Panc1 (cell line): ENCODE results near the gene RBSN. TPM values are rescaled to one million over a fixed set of nuclear protein-coding genes. Genes with fewer than 3 reads are reported as not detected.

Source experiments
- ATAC-seq: fragments of 200-7000 bp; cut with Tn5 transposase; 2 replicates; pipeline ENCODE4 v1.9.1; 2020; ENCODE audit warnings: mild to moderate bottlenecking, moderate library complexity
- BruUV-seq: library from RNA; stranded (reverse); fragments of 400-500 nt; replicated peaks from 2 replicates; lab custom pipeline; 2021; lab: Mats Ljungman, UMichigan
- CTCF ChIA-PET: fragments of 300-600 bp; sonication (Branson Sonifier 250); formaldehyde crosslinking; loops from one replicate; lab custom pipeline; 2022; ENCODE audit warnings: antibody characterized with exemption; lab: Charles Lee
- POLR2A ChIA-PET: fragments of 300-600 bp; sonication (Branson Sonifier 250); formaldehyde crosslinking; loops from one replicate; lab custom pipeline; 2022; ENCODE audit warnings: antibody characterized with exemption; lab: Charles Lee
- DNase-seq: peaks from one replicate; pipeline ENCODE4 v3.0.0-alpha.2; 2010; ENCODE audit warnings: low read depth, low spot score
- H3K27ac ChIP-seq: 2 replicates; pipeline ENCODE4 v1.5.1; 2011; ENCODE audit warnings: mild to moderate bottlenecking, low read length, inconsistent platforms
- H3K27me3 ChIP-seq: fragments of 200-500 bp; sonication (Bioruptor generic); 2 replicates; pipeline ENCODE4 v1.6.0; 2014; ENCODE audit warnings: low read length, inconsistent platforms; ENCODE audit not compliant: control insufficient read depth, insufficient read depth
- H3K36me3 ChIP-seq: fragments of 200-500 bp; sonication (Bioruptor generic); 2 replicates; pipeline ENCODE4 v1.5.1; 2014; ENCODE audit warnings: inconsistent platforms, mild to moderate bottlenecking, low read length, moderate library complexity; ENCODE audit not compliant: control insufficient read depth, insufficient read depth
- H3K4me1 ChIP-seq: 2 replicates; pipeline ENCODE4 v1.5.1; 2011; ENCODE audit warnings: inconsistent platforms, mild to moderate bottlenecking, low read length, moderate library complexity; ENCODE audit not compliant: control insufficient read depth, insufficient read depth
- H3K4me3 ChIP-seq, 2 experiments: 2 replicates each; pipeline ENCODE4 v1.5.1; 2011 to 2012; ENCODE audit warnings: low read depth in 2 of 2, low read length in 2 of 2, mild to moderate bottlenecking in 2 of 2, inconsistent platforms in 1 of 2, moderate library complexity in 1 of 2
- H3K9me3 ChIP-seq: fragments of 200-500 bp; sonication (Bioruptor generic); 2 replicates; pipeline ENCODE4 v1.5.1; 2014; ENCODE audit warnings: low read depth, mild to moderate bottlenecking, inconsistent platforms, low read length, moderate library complexity; ENCODE audit not compliant: control insufficient read depth, insufficient read depth
- POLR2AphosphoS5 ChIP-seq: IDR thresholded peaks from 2 replicates; pipeline ENCODE4 v1.6.1; 2012; ENCODE audit warnings: mild to moderate bottlenecking, low read depth, low read length, moderate library complexity
- SIN3A ChIP-seq: IDR thresholded peaks from 2 replicates; pipeline ENCODE4 v1.6.1; 2012; ENCODE audit warnings: low read depth, mild to moderate bottlenecking, low read length, moderate library complexity, borderline replicate concordance; ENCODE audit not compliant: insufficient read depth
- TCF7L2 ChIP-seq: IDR thresholded peaks from 2 replicates; pipeline ENCODE4 v1.6.1; 2011; ENCODE audit warnings: mild to moderate bottlenecking, low read depth, low read length, inconsistent platforms
- in situ Hi-C: cut with HindIII; loops from 2 replicates; pipeline ENCODE4 v1.10.0; 2016; ENCODE audit warnings: low sequenced_read_pairs, low pct_unique_long_range_greater_than_20kb
- intact Hi-C: fragments of 100-400 bp; cut with micrococcal nuclease; formaldehyde crosslinking; loops from one replicate; pipeline ENCODE4 v1.10.0; 2022; ENCODE audit not compliant: unreplicated experiment
- total RNA-seq: library from RNA; stranded (reverse); gene quantifications from one replicate; pipeline ENCODE4 v1.2.1, GENCODE V29; 2021; ENCODE audit not compliant: unreplicated experiment
- TF ChIP-seq, protein P1 (sequence below), 2 experiments: IDR thresholded peaks; 2 replicates each; pipeline ENCODE4 v1.6.1; 2011 to 2012; ENCODE audit warnings: low read depth in 2 of 2, control low read depth in 1 of 2, low read length in 1 of 2, mild to moderate bottlenecking in 1 of 2, moderate library complexity in 1 of 2; ENCODE audit not compliant: insufficient read depth in 1 of 2
- TF ChIP-seq, protein P2 (sequence below): fragments of 450-650 bp; IDR thresholded peaks from 2 replicates; pipeline ENCODE4 v1.5.1; 2017; ENCODE audit warnings: mild to moderate bottlenecking

Gene RBSN
- total RNA-seq, 1 experiment from 2014 or later, result 13.6 TPM

DNA sequence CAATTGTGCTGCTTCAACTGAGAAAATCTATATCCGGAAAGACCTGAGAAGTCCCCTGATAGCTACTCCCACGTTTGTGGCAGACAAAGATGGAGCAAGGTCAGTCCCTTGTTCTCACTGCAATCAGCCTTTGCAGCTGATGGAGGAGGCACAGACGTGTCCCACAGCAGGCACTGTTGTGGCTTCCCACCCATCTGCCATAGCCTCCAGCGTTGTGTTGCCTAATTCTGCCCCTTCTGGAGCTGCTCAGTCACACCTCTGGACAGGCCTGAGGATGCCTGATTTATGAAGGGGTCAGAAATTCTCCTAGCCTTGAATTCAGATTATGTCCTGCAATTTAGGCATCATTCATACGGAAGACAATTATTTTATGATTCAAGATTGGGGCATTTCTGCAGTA, 75.7 kb downstream of the RBSN start:
- H3K36me3 ChIP-seq, result peaks cover 8% of the 10 kb centered on the region; the same call in 1 of the 2 replicates
- no peaks in the 10 kb centered on the region for H3K9me3 ChIP-seq
- intact Hi-C loops, result no loop called here
- no TSS peak for BruUV-seq
- in situ Hi-C loops, result no loop called here
- TF ChIP-seq, protein P1, sequence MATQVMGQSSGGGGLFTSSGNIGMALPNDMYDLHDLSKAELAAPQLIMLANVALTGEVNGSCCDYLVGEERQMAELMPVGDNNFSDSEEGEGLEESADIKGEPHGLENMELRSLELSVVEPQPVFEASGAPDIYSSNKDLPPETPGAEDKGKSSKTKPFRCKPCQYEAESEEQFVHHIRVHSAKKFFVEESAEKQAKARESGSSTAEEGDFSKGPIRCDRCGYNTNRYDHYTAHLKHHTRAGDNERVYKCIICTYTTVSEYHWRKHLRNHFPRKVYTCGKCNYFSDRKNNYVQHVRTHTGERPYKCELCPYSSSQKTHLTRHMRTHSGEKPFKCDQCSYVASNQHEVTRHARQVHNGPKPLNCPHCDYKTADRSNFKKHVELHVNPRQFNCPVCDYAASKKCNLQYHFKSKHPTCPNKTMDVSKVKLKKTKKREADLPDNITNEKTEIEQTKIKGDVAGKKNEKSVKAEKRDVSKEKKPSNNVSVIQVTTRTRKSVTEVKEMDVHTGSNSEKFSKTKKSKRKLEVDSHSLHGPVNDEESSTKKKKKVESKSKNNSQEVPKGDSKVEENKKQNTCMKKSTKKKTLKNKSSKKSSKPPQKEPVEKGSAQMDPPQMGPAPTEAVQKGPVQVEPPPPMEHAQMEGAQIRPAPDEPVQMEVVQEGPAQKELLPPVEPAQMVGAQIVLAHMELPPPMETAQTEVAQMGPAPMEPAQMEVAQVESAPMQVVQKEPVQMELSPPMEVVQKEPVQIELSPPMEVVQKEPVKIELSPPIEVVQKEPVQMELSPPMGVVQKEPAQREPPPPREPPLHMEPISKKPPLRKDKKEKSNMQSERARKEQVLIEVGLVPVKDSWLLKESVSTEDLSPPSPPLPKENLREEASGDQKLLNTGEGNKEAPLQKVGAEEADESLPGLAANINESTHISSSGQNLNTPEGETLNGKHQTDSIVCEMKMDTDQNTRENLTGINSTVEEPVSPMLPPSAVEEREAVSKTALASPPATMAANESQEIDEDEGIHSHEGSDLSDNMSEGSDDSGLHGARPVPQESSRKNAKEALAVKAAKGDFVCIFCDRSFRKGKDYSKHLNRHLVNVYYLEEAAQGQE (IDR thresholded peaks at IDR 0.05; ENCODE audit: insufficient read depth in 1 of 2, low read depth in 2 of 2, low read length in 1 of 2), result no peak
- TF ChIP-seq POLR2AphosphoS5, result no peak
- TF ChIP-seq, protein P2, sequence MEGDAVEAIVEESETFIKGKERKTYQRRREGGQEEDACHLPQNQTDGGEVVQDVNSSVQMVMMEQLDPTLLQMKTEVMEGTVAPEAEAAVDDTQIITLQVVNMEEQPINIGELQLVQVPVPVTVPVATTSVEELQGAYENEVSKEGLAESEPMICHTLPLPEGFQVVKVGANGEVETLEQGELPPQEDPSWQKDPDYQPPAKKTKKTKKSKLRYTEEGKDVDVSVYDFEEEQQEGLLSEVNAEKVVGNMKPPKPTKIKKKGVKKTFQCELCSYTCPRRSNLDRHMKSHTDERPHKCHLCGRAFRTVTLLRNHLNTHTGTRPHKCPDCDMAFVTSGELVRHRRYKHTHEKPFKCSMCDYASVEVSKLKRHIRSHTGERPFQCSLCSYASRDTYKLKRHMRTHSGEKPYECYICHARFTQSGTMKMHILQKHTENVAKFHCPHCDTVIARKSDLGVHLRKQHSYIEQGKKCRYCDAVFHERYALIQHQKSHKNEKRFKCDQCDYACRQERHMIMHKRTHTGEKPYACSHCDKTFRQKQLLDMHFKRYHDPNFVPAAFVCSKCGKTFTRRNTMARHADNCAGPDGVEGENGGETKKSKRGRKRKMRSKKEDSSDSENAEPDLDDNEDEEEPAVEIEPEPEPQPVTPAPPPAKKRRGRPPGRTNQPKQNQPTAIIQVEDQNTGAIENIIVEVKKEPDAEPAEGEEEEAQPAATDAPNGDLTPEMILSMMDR, result no peak
- TF ChIP-seq SIN3A, result no peak
- TF ChIP-seq TCF7L2, result no peak
- H3K4me3 ChIP-seq, result no peak overlapping the region
- H3K27ac ChIP-seq, result no peak overlapping the region
- ChIA-PET CTCF (no interaction called here), POLR2A (no interaction called here)
- DNase-seq (no peak), ATAC-seq (no peak)
- no peaks in the 10 kb centered on the region for H3K27me3 ChIP-seq
- no peaks in the 10 kb centered on the region for H3K4me1 ChIP-seq

Other genes with a start within 250 kb of the RBSN start
- gene NR2C2, start 151.6 kb downstream of the RBSN start, total RNA-seq, result 30.6 TPM
- gene MRPS25, start 33.8 kb downstream of the RBSN start, total RNA-seq, result 45.2 TPM
- 26.5 TPM for gene CAPN7, start 107.1 kb upstream of the RBSN start, total RNA-seq
- 12.0 TPM for gene SH3BP5, start 233.4 kb upstream of the RBSN start, total RNA-seq